Esophagus muscularis mucosa (tissue), 4 donors: ENCODE measurements around the gene BBIP1. TPM values are rescaled to one million over a fixed set of nuclear protein-coding genes. Genes with fewer than 3 reads are reported as not detected.

Experiments used
- DNase-seq: peaks from one replicate; pipeline ENCODE4 v3.0.0-alpha.2; 2017; ENCODE audit errors: extremely low spot score
- H3K27ac ChIP-seq, 4 donors: fragments of 200-600 bp; sonication (generic); replicated peaks in 1 of 4; 1 replicate in 3 of 4; 2 replicates in 1 of 4; pipeline ENCODE4 v1.5.1; 2016 to 2019; ENCODE audit warnings: mild to moderate bottlenecking in 1 of 4
- H3K27me3 ChIP-seq, 4 donors: fragments of 200-600 bp; sonication (generic); one replicate each; pipeline versions ENCODE4 v1.5.1 to v1.6.0; 2016 to 2019
- H3K36me3 ChIP-seq, 4 donors: fragments of 200-600 bp; sonication (generic); one replicate each; pipeline ENCODE4 v1.5.1; 2016 to 2019
- H3K4me1 ChIP-seq, 4 donors: fragments of 200-600 bp; sonication (generic); one replicate each; pipeline ENCODE4 v1.5.1; 2016 to 2019
- H3K4me3 ChIP-seq, 4 donors: fragments of 200-600 bp; sonication (generic); 1 replicate in 2 of 4; 2 replicates in 2 of 4; pipeline ENCODE4 v1.5.1; 2016 to 2019; ENCODE audit warnings: mild to moderate bottlenecking in 4 of 4, moderate library complexity in 1 of 4
- H3K9me3 ChIP-seq, 4 donors: fragments of 200-600 bp; sonication (generic); 1 replicate in 3 of 4; 2 replicates in 1 of 4; pipeline ENCODE4 v1.5.1; 2016 to 2019
- EP300 ChIP-seq: sonication (generic); formaldehyde crosslinking; IDR thresholded peaks from one replicate; pipeline ENCODE4 v1.6.1; 2017; ENCODE audit warnings: antibody characterized with exemption
- POLR2A ChIP-seq: fragments of 450-650 bp; IDR thresholded peaks from one replicate; pipeline ENCODE4 v1.6.1; 2017; ENCODE audit warnings: antibody characterized with exemption, moderate library complexity, mild to moderate bottlenecking, low read depth
- POLR2AphosphoS5 ChIP-seq, 2 donors: sonication (generic); formaldehyde crosslinking; IDR thresholded peaks; one replicate each; pipeline ENCODE4 v1.6.1; 2017; ENCODE audit warnings: antibody characterized with exemption in 2 of 2
- WGBS: methylation state at CpG from one replicate; pipeline ENCODE4 v1.1.5; 2018; 5-methylcytosine and 5-hydroxymethylcytosine counted together
- intact Hi-C: fragments of 100-400 bp; cut with DNase I; formaldehyde crosslinking; loops from one replicate; pipeline ENCODE4 v1.15.1; 2023
- total RNA-seq, 4 donors: library from RNA; depleted of rRNA; stranded (reverse); fragments of >200 nt; gene quantifications; one replicate each; pipeline versions ENCODE4 v1.1.0 to v1.2.1, GENCODE V29; 2016
- TF ChIP-seq, protein P1 (sequence below), 3 experiments: fragments of 200-600 bp in 2 of 3; fragments of 450-650 bp in 1 of 3; sonication (generic) in 2 of 3; IDR thresholded peaks; one replicate each; pipeline ENCODE4 v1.5.1; 2017 to 2019; ENCODE audit warnings: antibody characterized with exemption in 3 of 3, mild to moderate bottlenecking in 2 of 3, moderate library complexity in 1 of 3

The BBIP1 gene
- total RNA-seq, 4 donors from 2014 or later: 17.6 to 29.5 (median 27.0) TPM

DNA sequence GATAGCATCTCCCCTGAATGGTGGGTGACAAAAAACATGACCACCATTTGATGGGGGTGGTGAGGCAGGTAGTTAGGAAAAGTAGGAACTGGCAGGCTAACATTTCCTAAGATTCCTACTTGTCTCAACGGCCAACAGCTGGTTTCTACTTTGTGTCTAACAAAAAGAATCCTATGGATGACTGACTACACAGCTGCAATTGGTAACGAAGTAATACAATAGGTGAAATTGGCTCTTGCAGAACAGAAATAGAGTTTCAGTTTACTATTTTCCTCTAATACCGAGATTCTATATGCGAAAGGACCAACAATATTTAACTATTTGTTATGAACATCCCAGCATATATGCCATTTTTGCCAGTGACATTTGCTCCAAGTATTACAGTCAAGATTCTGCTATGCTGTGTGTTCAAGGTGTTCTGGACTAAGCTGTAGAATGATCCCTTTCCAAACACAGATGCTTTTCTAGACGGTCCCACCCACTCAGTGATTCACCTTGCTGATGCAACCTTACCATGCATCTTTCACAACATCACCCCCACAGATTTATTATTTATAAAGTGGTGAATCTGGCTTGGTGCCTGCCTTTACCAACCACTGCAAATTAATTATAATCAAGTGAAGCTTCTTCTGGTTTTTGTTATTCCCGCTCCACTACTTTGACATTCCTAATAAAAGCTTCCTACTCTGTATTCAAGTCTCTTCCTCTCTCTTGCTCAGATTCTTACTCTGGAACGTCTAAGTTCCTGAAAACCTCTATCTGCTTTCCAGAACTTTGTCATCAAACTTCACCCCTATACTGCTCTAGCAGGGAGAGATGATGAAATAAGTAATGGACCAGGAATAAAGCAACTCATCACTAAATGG is 16.8 kb downstream of the BBIP1 start:
- WGBS: 71% methylated on average over 7 of the region's 7 CpGs
- DNase-seq: no peak
- intact Hi-C loops: no loop called here
- Histone ChIP-seq H3K4me1 (peaks cover 0 to 19% (median 15%) of the 10 kb centered on the region in 4 donors), H3K27ac (peak overlapping the region in 1 of 4 donors; percentile 46), H3K4me3 (no peak overlapping the region), H3K36me3 (peaks cover 0 to 52% (median 24%) of the 10 kb centered on the region in 4 donors), H3K27me3 (no peaks in the 10 kb centered on the region), H3K9me3 (no peaks in the 10 kb centered on the region)
- TF ChIP-seq EP300: no peak
- TF ChIP-seq POLR2A: no peak
- peak in 1 of 2 donors; percentile 75 for TF ChIP-seq POLR2AphosphoS5 (IDR thresholded peaks at IDR 0.05)
- TF ChIP-seq, protein P1, sequence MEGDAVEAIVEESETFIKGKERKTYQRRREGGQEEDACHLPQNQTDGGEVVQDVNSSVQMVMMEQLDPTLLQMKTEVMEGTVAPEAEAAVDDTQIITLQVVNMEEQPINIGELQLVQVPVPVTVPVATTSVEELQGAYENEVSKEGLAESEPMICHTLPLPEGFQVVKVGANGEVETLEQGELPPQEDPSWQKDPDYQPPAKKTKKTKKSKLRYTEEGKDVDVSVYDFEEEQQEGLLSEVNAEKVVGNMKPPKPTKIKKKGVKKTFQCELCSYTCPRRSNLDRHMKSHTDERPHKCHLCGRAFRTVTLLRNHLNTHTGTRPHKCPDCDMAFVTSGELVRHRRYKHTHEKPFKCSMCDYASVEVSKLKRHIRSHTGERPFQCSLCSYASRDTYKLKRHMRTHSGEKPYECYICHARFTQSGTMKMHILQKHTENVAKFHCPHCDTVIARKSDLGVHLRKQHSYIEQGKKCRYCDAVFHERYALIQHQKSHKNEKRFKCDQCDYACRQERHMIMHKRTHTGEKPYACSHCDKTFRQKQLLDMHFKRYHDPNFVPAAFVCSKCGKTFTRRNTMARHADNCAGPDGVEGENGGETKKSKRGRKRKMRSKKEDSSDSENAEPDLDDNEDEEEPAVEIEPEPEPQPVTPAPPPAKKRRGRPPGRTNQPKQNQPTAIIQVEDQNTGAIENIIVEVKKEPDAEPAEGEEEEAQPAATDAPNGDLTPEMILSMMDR (IDR thresholded peaks at IDR 0.05): no peak

DNA sequence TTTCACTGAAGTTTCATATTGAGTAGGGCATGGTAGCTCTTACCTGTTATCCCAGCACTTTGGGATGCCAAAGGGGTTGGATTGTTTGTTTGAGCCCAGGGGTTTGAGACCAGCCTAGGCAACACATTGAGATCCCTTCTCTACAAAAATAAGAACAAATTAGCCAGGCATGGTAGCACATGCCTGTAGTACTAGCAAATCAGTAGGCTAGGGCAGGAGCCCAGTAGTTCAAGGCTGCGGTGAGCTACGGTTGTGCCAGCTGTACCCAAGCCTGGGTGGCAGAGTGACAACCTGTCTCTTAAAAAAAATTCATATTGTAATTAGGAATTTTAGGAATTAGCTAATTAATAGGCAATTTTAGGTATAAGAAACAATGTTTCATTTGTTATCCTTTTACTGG is 18.0 kb downstream of the BBIP1 start:
- TF ChIP-seq POLR2A (no peak), POLR2AphosphoS5 (IDR thresholded peaks at IDR 0.05) (no peak), EP300 (no peak)
- TF ChIP-seq, protein P1 (IDR thresholded peaks at IDR 0.05): no peak
- Histone ChIP-seq H3K36me3 (peaks cover 0 to 59% (median 27%) of the 10 kb centered on the region in 4 donors), H3K9me3 (no peaks in the 10 kb centered on the region), H3K4me3 (no peak overlapping the region), H3K27ac (no peak overlapping the region), H3K4me1 (peaks cover 0 to 26% (median 25%) of the 10 kb centered on the region in 4 donors), H3K27me3 (no peaks in the 10 kb centered on the region)
- intact Hi-C loops: no loop called here
- 100% methylated on average over 2 of the region's 2 CpGs for WGBS
- no peak for DNase-seq

DNA sequence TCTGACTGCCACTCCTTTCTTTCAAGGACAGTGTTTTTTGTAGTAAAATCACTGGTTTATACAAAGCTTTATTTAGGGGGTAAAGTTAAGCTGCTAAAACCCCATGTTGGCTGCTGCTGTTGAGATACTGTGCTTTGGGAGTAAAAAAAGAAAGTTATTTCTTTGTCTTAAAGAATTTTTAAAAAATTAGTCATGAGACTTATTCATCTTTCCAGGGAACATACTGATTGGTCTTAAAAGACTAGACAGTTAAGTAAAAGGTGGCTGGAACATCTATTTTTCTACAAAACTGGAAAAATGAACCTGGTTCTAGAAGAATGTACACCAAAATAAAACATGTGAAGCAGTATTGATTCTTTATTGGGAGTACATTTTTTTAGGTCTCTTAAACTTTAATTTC is 20.6 kb downstream of the BBIP1 start:
- Histone ChIP-seq H3K27me3 (no peaks in the 10 kb centered on the region), H3K9me3 (no peaks in the 10 kb centered on the region), H3K36me3 (peaks cover 0 to 71% (median 38%) of the 10 kb centered on the region in 4 donors), H3K4me1 (peaks cover 0 to 32% (median 31%) of the 10 kb centered on the region in 4 donors), H3K27ac (no peak overlapping the region), H3K4me3 (no peak overlapping the region)
- TF ChIP-seq EP300 (no peak), POLR2AphosphoS5 (IDR thresholded peaks at IDR 0.05) (no peak), POLR2A (no peak)
- TF ChIP-seq, protein P1 (IDR thresholded peaks at IDR 0.05): no peak
- DNase-seq: no peak
- intact Hi-C loops: no loop called here

DNA sequence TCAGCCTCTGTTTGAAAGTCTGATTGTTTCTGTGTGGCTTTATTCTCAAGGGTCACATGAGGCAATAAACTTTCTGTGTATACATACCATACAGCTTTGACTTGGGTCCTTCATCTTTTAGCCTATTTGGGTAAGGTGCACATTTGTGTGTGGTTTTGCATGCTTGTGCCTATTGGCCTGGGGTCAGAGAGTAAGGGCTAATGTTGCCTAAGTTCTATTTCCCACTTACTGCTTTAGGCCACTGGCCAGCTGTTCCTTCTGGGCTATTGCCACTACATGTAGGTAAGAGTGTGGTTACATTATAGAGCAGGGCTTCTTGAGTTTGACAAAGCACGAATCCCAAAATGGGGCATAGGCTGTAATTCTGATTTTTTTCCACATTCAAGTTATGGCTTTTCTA is 21.8 kb downstream of the BBIP1 start:
- H3K4me3 ChIP-seq: no peak overlapping the region
- TF ChIP-seq, protein P1 (IDR thresholded peaks at IDR 0.05): no peak
- TF ChIP-seq EP300 (no peak), POLR2AphosphoS5 (IDR thresholded peaks at IDR 0.05) (no peak), POLR2A (no peak)
- DNase-seq: no peak
- H3K36me3 ChIP-seq: peaks cover 0 to 68% (median 41%) of the 10 kb centered on the region in 4 donors
- 91% methylated on average over 1 of the region's 1 CpG for WGBS
- no peaks in the 10 kb centered on the region for H3K9me3 ChIP-seq
- H3K27ac ChIP-seq: peak overlapping the region in 2 of 4 donors; percentile 15 to 21
- H3K4me1 ChIP-seq: peaks cover 0 to 35% (median 27%) of the 10 kb centered on the region in 4 donors
- intact Hi-C loops: loop anchor here (2.0 kb wide), 1 partner anchor 152 kb away; no protein-coding TSS in a partner anchor
- H3K27me3 ChIP-seq: no peaks in the 10 kb centered on the region
